Natural killer cell (primary cell): ENCODE results near the gene NEDD4. TPM values are rescaled to one million over a fixed set of nuclear protein-coding genes. Genes with fewer than 3 reads are reported as not detected.

Source experiments
- ATAC-seq, 3 donors: fragments of 150-1000 bp in 2 of 3; fragments of 200-7000 bp in 1 of 3; cut with Tn5 transposase; 1 replicate in 1 of 3; 2 replicates in 2 of 3; pipeline ENCODE4 v1.10.0; 2021; ENCODE audit warnings: mild to moderate bottlenecking in 2 of 3, moderate library complexity in 2 of 3
- DNase-seq, 2 donors: peaks; one replicate each; pipeline versions ENCODE4 v3.0.0 to v3.0.0-alpha.2; 2013 to 2021; ENCODE audit warnings: mixed read lengths in 1 of 2
- H3K27ac ChIP-seq: one replicate; pipeline ENCODE4 v1.5.1; 2013; ENCODE audit warnings: mild to moderate bottlenecking, low read length
- H3K27me3 ChIP-seq: one replicate; pipeline ENCODE4 v1.6.1; 2013; ENCODE audit warnings: low read length; ENCODE audit not compliant: control insufficient read depth, insufficient read depth
- H3K36me3 ChIP-seq: one replicate; pipeline ENCODE4 v1.6.1; 2013; ENCODE audit warnings: low read length; ENCODE audit not compliant: control insufficient read depth, insufficient read depth
- H3K4me1 ChIP-seq: one replicate; pipeline ENCODE4 v1.6.1; 2013; ENCODE audit warnings: low read length; ENCODE audit not compliant: control insufficient read depth, insufficient read depth
- H3K4me3 ChIP-seq: one replicate; pipeline ENCODE4 v1.5.1; 2013; ENCODE audit warnings: low read length
- H3K9me3 ChIP-seq: one replicate; pipeline ENCODE4 v1.6.1; 2013; ENCODE audit warnings: low read length; ENCODE audit not compliant: control insufficient read depth, insufficient read depth
- H3K27ac Mint-ChIP-seq, 2 donors: one replicate each; pipeline ENCODE4 v1.8.0; 2022; ENCODE audit warnings: mild to moderate bottlenecking in 2 of 2, mixed read lengths in 2 of 2, moderate library complexity in 1 of 2
- H3K27me3 Mint-ChIP-seq, 2 donors: one replicate each; pipeline ENCODE4 v1.8.0; 2022; ENCODE audit warnings: low read depth in 2 of 2, mixed read lengths in 2 of 2
- H3K36me3 Mint-ChIP-seq: one replicate; pipeline ENCODE4 v1.8.0; 2022; ENCODE audit warnings: mixed read lengths
- H3K4me1 Mint-ChIP-seq, 2 donors: one replicate each; pipeline ENCODE4 v1.8.0; 2022; ENCODE audit warnings: mixed read lengths in 2 of 2
- H3K4me3 Mint-ChIP-seq: one replicate; pipeline ENCODE4 v1.8.0; 2022; ENCODE audit warnings: mild to moderate bottlenecking, moderate library complexity, mixed read lengths
- H3K9me3 Mint-ChIP-seq, 2 donors: one replicate each; pipeline ENCODE4 v1.8.0; 2022; ENCODE audit warnings: mixed read lengths in 2 of 2
- CTCF ChIP-seq: fragments of 200-600 bp; IDR thresholded peaks from one replicate; pipeline ENCODE4 v1.8.0; 2022; ENCODE audit warnings: antibody characterized with exemption
- WGBS: methylation state at CpG from one replicate; pipeline ENCODE4 v1.1.7; 2013; ENCODE audit warnings: missing lambda C conversion rate; ENCODE audit not compliant: insufficient coverage; 5-methylcytosine and 5-hydroxymethylcytosine counted together
- intact Hi-C: fragments of 100-400 bp; cut with micrococcal nuclease; formaldehyde crosslinking; loops from one replicate; pipeline ENCODE4 v1.14.2; 2022
- total RNA-seq, 4 donors: library from RNA; stranded (reverse); fragments of 120-200 nt in 1 of 4; gene quantifications; one replicate each; pipeline versions ENCODE4 v1.2.3 to v1.2.4, GENCODE V29; 2013 to 2022

Gene NEDD4
- total RNA-seq, 3 donors from 2014 or later (not counting 1 experiment from before 2014, with no cell fraction given): 6.9 to 9.1 (median 7.8) TPM

- WGBS: 75% methylated on average over 10 of the region's 12 CpGs
- no peaks in the 10 kb centered on the region for H3K36me3 Mint-ChIP-seq
- H3K27ac ChIP-seq: no peak overlapping the region
These were observed 1.3 kb downstream of the NEDD4 start for GRCh38 chr15:55991802-55992768.

DNA sequence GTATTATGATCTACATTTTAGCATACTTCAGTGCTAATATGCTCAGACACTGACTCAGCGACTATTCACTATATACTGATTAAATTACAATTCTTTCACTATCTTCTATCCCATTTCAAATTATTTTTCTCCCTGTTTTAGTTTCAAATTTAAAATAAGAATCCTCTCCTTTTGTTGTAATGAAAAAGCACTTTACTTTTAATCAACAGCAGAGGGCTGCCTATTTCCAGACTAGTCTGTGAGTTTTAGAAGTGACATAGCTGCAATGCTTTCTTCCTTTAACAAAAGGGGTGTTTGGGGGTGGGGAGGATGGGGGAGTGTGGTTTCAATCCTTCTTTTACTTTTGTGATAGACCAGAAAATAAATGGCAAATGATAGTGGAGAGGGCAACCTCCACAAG is 2.4 kb downstream of the NEDD4 start:
- WGBS: 100% methylated on average over 1 of the region's 1 CpG
- H3K9me3 Mint-ChIP-seq: no peaks in the 10 kb centered on the region
- H3K27me3 Mint-ChIP-seq: no peaks in the 10 kb centered on the region
- Histone ChIP-seq H3K9me3 (no peaks in the 10 kb centered on the region), H3K27ac (no peak overlapping the region), H3K4me3 (no peak overlapping the region), H3K27me3 (no peaks in the 10 kb centered on the region), H3K36me3 (no peaks in the 10 kb centered on the region), H3K4me1 (peaks cover 5% of the 10 kb centered on the region)
- intact Hi-C loops: loop anchor here (10.0 kb wide), 1 partner anchor 254 kb away; the partner anchor contains the start of gene RFX7
- DNase-seq (no peak), ATAC-seq (no peak)
- no peak overlapping the region for H3K27ac Mint-ChIP-seq
- no peak overlapping the region for H3K4me3 Mint-ChIP-seq
- no peaks in the 10 kb centered on the region for H3K36me3 Mint-ChIP-seq
- H3K4me1 Mint-ChIP-seq: peaks cover 10 to 15% of the 10 kb centered on the region in 2 donors
- TF ChIP-seq CTCF: no peak

More at GRCh38 chr15:55991802-55992768, 1.3 kb downstream of the NEDD4 start:
- DNase-seq (no peak), ATAC-seq (no peak)
- Mint-ChIP-seq H3K4me3 (peak overlapping the region; percentile 95), H3K27me3 (no peaks in the 10 kb centered on the region), H3K27ac (peak overlapping the region in 1 of 2 donors; percentile 80), H3K9me3 (no peaks in the 10 kb centered on the region), H3K4me1 (peaks cover 10 to 15% of the 10 kb centered on the region in 2 donors)
- Histone ChIP-seq H3K4me1 (peaks cover 5% of the 10 kb centered on the region), H3K4me3 (peak overlapping the region; percentile 91), H3K36me3 (no peaks in the 10 kb centered on the region), H3K27me3 (no peaks in the 10 kb centered on the region), H3K9me3 (no peaks in the 10 kb centered on the region)
- TF ChIP-seq CTCF: no peak
- intact Hi-C loops: loop anchor here (10.0 kb wide), 1 partner anchor 253 kb away; the partner anchor contains the start of gene RFX7

DNA sequence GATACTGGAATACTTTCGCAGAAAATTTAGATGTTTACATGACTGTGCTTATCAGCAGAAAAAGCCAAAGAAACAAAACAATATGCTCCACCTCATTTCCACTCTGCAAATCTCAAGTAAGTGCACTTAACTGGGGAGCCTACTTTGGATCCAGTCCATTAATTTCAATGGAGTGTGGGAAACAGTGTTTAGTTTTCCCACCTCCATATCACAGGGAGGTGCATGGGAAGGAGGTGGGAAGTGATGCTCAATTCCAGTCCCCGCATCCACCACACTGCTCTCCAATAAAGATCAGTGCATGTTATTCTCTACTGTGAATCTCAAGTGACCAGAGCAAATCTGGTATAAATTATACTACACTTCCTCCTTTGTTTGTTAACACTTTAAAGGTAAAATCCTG is 2.9 kb downstream of the NEDD4 start:
- H3K27ac ChIP-seq: no peak overlapping the region
- Mint-ChIP-seq H3K4me1 (peaks cover 10 to 15% of the 10 kb centered on the region in 2 donors), H3K36me3 (no peaks in the 10 kb centered on the region), H3K9me3 (no peaks in the 10 kb centered on the region), H3K27me3 (no peaks in the 10 kb centered on the region), H3K27ac (no peak overlapping the region), H3K4me3 (no peak overlapping the region)
- WGBS: 88% methylated on average over 1 of the region's 2 CpGs
- no peak for ATAC-seq
- no peak for DNase-seq
- no peaks in the 10 kb centered on the region for H3K9me3 ChIP-seq
- H3K4me1 ChIP-seq: peaks cover 5% of the 10 kb centered on the region
- H3K27me3 ChIP-seq: no peaks in the 10 kb centered on the region
- H3K4me3 ChIP-seq: no peak overlapping the region
- intact Hi-C loops: loop anchor here (10.0 kb wide), 1 partner anchor 254 kb away; the partner anchor contains the start of gene RFX7
- TF ChIP-seq CTCF: no peak
- no peaks in the 10 kb centered on the region for H3K36me3 ChIP-seq
